PFSK-1 (cell line): Measurements from ENCODE around the gene TBC1D16.

Experiments
- FOXP2 ChIP-seq: optimal IDR thresholded peaks from 2 replicates; pipeline ENCODE3; 2011; ENCODE audit warnings: borderline replicate concordance, control low read depth, inconsistent platforms; ENCODE audit not compliant: insufficient read depth; ENCODE audit errors: extremely low read length, extremely low read depth
- POLR2AphosphoS5 ChIP-seq: IDR thresholded peaks from 2 replicates; pipeline ENCODE4 v1.6.1; 2012; ENCODE audit warnings: low read depth, mild to moderate bottlenecking, control low read depth, low read length, moderate library complexity
- SIN3A ChIP-seq: IDR thresholded peaks from 2 replicates; pipeline ENCODE4 v1.6.1; 2012; ENCODE audit warnings: mild to moderate bottlenecking, low read length, moderate library complexity, borderline replicate concordance; ENCODE audit not compliant: insufficient read depth
- TAF1 ChIP-seq: IDR thresholded peaks from 2 replicates; pipeline ENCODE4 v1.6.1; 2012; ENCODE audit warnings: low read length, control low read depth, borderline replicate concordance; ENCODE audit not compliant: insufficient read depth
- TF ChIP-seq, protein P1 (sequence below), 2 experiments: IDR thresholded peaks; 2 replicates each; pipeline versions ENCODE4 v1.6.1 to v1.8.0; 2011 to 2012; ENCODE audit warnings: low read depth in 2 of 2, low read length in 2 of 2, control low read depth in 1 of 2, inconsistent platforms in 1 of 2, mild to moderate bottlenecking in 1 of 2, moderate library complexity in 1 of 2; ENCODE audit not compliant: insufficient read depth in 1 of 2

Gene TBC1D16

DNA sequence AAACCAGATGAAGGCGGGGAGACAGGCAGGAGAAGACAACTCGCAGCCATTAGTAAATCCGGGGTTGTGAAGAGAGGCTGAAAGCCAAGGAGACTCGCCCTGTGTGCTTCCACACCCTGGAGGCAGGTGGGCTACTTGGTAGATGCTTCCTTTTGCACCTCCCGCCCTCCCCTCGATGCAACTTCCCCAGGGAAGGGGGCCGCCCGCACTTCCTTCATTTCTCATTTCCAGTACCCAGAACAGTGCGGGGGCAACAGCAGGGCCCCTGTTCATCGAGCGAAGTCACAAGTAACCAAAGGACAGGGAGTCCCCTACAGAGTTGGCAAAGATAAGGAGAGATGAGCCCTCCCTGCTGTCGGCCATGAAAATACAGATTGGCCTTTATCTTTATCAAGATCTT lies 25.7 kb upstream of the TBC1D16 start:
- TF ChIP-seq TAF1, result no peak
- TF ChIP-seq POLR2AphosphoS5, result no peak
- TF ChIP-seq SIN3A, result no peak
- TF ChIP-seq FOXP2, result no peak
- TF ChIP-seq, protein P1, sequence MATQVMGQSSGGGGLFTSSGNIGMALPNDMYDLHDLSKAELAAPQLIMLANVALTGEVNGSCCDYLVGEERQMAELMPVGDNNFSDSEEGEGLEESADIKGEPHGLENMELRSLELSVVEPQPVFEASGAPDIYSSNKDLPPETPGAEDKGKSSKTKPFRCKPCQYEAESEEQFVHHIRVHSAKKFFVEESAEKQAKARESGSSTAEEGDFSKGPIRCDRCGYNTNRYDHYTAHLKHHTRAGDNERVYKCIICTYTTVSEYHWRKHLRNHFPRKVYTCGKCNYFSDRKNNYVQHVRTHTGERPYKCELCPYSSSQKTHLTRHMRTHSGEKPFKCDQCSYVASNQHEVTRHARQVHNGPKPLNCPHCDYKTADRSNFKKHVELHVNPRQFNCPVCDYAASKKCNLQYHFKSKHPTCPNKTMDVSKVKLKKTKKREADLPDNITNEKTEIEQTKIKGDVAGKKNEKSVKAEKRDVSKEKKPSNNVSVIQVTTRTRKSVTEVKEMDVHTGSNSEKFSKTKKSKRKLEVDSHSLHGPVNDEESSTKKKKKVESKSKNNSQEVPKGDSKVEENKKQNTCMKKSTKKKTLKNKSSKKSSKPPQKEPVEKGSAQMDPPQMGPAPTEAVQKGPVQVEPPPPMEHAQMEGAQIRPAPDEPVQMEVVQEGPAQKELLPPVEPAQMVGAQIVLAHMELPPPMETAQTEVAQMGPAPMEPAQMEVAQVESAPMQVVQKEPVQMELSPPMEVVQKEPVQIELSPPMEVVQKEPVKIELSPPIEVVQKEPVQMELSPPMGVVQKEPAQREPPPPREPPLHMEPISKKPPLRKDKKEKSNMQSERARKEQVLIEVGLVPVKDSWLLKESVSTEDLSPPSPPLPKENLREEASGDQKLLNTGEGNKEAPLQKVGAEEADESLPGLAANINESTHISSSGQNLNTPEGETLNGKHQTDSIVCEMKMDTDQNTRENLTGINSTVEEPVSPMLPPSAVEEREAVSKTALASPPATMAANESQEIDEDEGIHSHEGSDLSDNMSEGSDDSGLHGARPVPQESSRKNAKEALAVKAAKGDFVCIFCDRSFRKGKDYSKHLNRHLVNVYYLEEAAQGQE (IDR thresholded peaks at IDR 0.05; ENCODE audit: insufficient read depth in 1 of 2, low read depth in 2 of 2, low read length in 2 of 2), result no peak

DNA sequence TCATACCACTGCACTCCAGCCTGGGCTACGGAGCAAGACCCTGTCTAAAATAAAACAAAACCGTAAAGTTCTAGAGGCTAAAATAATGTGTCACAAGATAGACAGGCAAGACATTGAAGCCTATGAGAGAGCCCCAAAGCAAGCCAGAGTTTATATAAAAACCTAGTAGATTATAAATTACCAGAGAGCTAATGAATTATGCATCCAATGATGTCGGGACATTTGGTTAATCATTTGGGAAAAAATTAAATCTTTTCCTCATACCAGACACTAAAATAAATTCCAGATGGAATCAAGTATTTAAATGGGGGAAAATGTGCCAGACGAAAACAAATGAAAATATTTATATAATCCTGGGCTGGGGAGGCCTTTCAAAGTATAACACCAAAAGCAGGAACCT lies 25.0 kb upstream of the TBC1D16 start:
- no peak for TF ChIP-seq TAF1

DNA sequence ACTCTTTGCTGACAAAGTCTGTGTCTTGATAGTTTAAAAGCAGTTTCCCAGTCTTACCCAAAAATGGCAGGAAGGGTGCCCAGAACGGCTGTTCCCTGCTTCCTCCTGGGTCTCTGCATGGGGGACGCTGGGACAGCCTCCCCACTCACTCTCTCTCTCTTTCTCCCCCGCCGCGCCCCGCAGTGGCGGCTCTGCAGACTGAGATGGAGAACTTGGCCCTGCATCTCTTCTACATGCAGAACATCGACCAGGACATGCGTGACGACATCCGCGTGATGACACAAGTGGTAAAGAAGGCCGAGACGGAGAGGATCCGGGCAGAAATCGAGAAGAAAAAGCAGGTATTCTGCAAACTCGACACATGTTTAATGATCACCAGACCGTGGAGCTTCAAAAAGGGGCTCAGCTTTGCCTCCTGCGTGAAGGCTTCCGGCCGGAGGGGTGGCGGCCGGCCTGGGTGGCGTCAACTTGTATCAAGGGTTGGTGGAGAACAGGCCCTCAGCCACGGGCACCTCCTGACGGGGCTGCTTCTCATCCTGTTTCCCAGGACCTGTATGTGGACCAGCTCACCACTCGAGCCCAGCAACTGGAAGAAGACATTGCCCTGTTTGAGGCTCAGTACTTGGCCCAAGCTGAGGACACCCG lies 22.8 kb upstream of the TBC1D16 start:
- TF ChIP-seq, protein P1 (IDR thresholded peaks at IDR 0.05; ENCODE audit: insufficient read depth in 1 of 2, low read depth in 2 of 2, low read length in 2 of 2), result no peak
- TF ChIP-seq TAF1, result no peak
- no peak for TF ChIP-seq POLR2AphosphoS5
- no peak for TF ChIP-seq SIN3A
- no peak for TF ChIP-seq FOXP2

DNA sequence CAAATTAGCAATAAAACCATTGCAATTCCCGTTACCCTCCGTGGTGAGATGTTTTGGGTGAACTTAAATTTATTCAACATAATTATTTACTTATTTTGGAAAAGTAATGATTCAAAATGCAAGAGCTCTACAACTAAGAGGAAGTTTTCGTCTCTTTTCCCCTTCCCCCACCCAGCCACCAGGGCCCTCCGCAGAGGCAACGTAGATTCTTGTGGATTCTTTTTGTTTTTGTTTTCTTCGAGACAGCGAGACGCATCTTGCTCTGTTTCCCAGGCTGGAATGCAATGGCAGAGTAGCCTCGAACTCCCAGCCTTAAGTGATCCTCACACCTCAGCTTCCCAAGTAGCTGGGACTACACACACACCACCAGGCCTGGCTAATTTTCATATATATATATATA lies 19.9 kb upstream of the TBC1D16 start:
- TF ChIP-seq, protein P1 (IDR thresholded peaks at IDR 0.05; ENCODE audit: insufficient read depth in 1 of 2, low read depth in 2 of 2, low read length in 2 of 2), result no peak
- no peak for TF ChIP-seq TAF1

DNA sequence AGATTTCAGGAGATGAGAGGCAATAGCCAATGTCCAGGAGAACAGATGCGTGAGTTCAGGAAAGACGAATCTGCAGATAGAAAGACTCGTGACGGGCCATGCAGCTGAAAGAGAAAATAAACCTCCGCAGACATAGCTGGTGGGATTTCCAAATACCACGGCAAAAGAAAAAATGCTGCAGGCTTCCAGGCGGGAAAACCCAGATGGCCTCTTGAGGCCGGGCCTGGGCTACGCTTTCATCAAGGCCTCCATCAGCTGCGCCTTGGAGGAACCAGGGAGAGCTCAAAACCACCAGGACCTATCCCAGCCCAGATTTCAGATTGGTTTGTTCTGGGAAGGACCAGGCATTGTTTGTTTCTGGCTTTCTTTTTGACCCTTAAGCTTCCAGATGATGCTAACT lies 17.4 kb upstream of the TBC1D16 start:
- TF ChIP-seq SIN3A (no peak), FOXP2 (no peak), POLR2AphosphoS5 (no peak)

DNA sequence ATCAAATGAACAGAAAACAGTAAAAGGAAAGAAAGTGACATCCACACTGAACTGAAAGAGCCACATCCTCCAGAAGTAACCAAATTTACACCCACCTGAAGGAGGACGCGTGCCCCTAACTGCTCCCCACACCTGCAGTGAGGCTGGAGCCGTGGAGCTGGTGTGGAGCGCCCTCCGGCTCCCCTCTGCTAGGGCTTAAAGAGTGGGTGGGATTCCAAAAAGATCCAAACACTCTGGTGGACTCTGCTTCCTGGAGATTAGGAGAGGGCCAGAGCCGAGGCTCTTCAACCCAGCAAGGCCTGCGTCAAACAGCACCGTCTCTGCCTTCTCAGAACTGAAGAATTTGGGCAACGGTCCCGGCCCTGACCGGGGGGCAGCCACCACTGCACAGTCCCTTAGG lies 16.0 kb upstream of the TBC1D16 start:
- TF ChIP-seq POLR2AphosphoS5 (no peak), FOXP2 (no peak), TAF1 (no peak)

DNA sequence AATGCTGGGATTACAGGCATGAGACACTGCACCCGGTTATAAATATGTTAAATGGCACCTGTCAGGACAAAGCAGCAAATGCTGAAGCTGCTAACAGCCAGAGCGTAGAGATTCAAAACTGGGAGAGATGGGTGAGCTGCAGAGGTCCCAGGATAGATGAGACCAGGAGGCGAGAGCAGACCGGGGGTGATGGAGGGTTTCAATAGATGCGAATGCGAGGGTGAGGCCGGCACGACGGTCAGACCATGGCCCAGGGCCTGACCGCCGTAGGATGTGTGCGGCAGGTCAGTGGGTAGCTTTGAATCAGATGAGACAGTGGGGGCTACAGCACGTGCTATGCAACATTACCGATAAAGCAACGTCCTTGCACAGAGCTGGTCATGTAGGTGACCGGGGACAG lies 15.0 kb upstream of the TBC1D16 start:
- TF ChIP-seq FOXP2, result no peak
- TF ChIP-seq TAF1, result no peak

DNA sequence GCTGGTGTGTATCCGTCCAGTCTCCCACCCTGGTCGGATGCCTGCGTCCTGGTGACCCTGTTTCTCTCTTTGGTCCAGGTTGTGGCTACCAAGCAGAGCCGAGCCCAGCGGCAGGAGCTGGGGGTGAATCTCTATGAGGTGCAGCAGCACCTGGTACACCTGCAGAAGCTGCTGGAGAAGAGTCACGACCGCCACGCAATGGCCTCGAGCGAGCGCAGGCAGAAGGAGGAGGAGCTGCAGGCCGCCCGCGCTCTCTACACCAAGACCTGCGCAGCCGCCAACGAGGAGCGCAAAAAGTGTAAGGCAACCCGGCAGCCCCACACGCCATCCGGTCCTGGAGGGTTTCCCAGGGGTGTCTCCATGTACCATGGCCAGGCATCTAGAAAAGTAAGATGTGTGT lies 14.3 kb upstream of the TBC1D16 start:
- no peak for TF ChIP-seq SIN3A
- no peak for TF ChIP-seq POLR2AphosphoS5
- no peak for TF ChIP-seq FOXP2
- no peak for TF ChIP-seq TAF1
